Panc1 (cell line): ENCODE measurements around the gene PRM2.

Source experiments
- CTCF ChIP-seq: fragments of 450-650 bp; IDR thresholded peaks from 2 replicates; pipeline ENCODE4 v1.5.1; 2017; ENCODE audit warnings: mild to moderate bottlenecking
- POLR2AphosphoS5 ChIP-seq: IDR thresholded peaks from 2 replicates; pipeline ENCODE4 v1.6.1; 2012; ENCODE audit warnings: mild to moderate bottlenecking, low read depth, low read length, moderate library complexity
- REST ChIP-seq, 2 experiments: IDR thresholded peaks; 2 replicates each; pipeline ENCODE4 v1.6.1; 2011 to 2012; ENCODE audit warnings: low read depth in 2 of 2, control low read depth in 1 of 2, low read length in 1 of 2, mild to moderate bottlenecking in 1 of 2, moderate library complexity in 1 of 2; ENCODE audit not compliant: insufficient read depth in 1 of 2
- SIN3A ChIP-seq: IDR thresholded peaks from 2 replicates; pipeline ENCODE4 v1.6.1; 2012; ENCODE audit warnings: low read depth, mild to moderate bottlenecking, low read length, moderate library complexity, borderline replicate concordance; ENCODE audit not compliant: insufficient read depth
- TCF7L2 ChIP-seq: IDR thresholded peaks from 2 replicates; pipeline ENCODE4 v1.6.1; 2011; ENCODE audit warnings: mild to moderate bottlenecking, low read depth, low read length, inconsistent platforms

- TF ChIP-seq CTCF: no peak
- TF ChIP-seq REST (IDR thresholded peaks at IDR 0.05; ENCODE audit: insufficient read depth in 1 of 2, low read depth in 2 of 2, low read length in 1 of 2): no peak
- no peak for TF ChIP-seq POLR2AphosphoS5
- no peak for TF ChIP-seq SIN3A
- TF ChIP-seq TCF7L2: no peak
Observed at GRCh38 chr16:11292076-11292748, 15.9 kb upstream of the PRM2 start.
